ENCODE results near the gene GRAP.

GRCh38 chr17:19014628-19015215 lies 32.0 kb downstream of the GRAP start:
- TF ChIP-seq FOXK2 (conservative IDR thresholded peaks at IDR 0.05 in 1 of 2, IDR thresholded peaks at IDR 0.05 in 1 of 2; ENCODE audit: low read depth in 2 of 2) (no peak), KDM1A (IDR thresholded peaks at IDR 0.05) (no peak), ERF (CRISPR knock-in tag; IDR thresholded peaks at IDR 0.05) (no peak), CTCF (IDR thresholded peaks at IDR 0.05 in 2 of 3, conservative IDR thresholded peaks at IDR 0.05 in 1 of 3; ENCODE audit: insufficient read depth in 2 of 3, low read depth in 1 of 3, low read length in 3 of 3) (no peak), ATF4 (CRISPR knock-in tag; IDR thresholded peaks at IDR 0.05) (no peak), PTBP1 (IDR thresholded peaks at IDR 0.05; ENCODE audit: low read depth, low read length) (no peak), ARID4B (CRISPR knock-in tag; IDR thresholded peaks at IDR 0.05) (no peak)

All from K562 (cell line).